ENCODE results near the gene DPY19L1. TPM values are rescaled to one million over a fixed set of nuclear protein-coding genes. Genes with fewer than 3 reads are reported as not detected.
"Not testable (repeated sequence)": the region's sequence is repeated elsewhere in the genome, so short reads cannot be mapped to it uniquely, and the experiment has no call there.

Gene DPY19L1
- total RNA-seq, 1 donor from 2014 or later, result 30.4 TPM

DNA sequence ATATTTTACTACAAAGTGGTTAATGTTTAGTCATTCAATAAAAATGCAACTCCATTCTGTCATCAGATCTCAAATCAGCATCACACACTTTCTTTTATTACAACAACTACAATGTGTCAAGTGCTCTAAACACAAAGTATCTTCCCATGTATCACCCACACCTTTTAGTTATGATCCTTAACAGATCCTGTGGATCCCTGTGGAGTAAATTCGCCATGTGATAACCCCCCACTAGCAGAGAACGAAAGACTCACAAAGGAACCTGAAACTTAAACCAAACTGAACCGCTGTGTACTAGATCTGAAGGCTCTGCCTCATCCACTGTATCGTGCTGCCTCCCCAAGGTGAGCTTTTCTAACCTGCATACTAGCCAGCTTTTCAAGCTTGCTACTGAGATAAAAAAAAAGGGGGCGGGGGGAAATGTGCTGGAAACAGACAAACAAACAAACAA, 1.7 kb downstream of the DPY19L1 start:
- DNase-seq (ENCODE audit: extremely low read depth, low read depth, low spot score), result no peak

DNA sequence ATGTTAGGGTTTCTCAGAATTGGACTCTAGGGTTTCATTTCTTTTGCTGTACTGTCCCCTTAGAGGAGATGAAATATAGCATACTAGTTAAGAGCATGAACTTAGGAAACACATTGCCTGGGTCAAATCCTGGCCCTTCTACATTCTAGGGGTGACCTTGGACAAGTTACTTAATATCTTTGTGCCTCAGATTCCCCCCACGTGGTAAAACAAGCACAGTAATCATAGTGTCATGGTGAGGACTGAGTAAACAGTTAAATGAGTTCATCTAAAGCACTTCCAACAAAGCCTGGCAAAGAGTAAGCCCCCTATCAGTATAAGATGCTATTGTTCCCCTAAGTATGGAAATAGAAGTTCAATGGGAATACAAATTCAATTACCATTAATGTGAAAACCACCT, 5.1 kb downstream of the DPY19L1 start:
- DNase-seq (ENCODE audit: extremely low read depth, low read depth, low spot score), result no peak

DNA sequence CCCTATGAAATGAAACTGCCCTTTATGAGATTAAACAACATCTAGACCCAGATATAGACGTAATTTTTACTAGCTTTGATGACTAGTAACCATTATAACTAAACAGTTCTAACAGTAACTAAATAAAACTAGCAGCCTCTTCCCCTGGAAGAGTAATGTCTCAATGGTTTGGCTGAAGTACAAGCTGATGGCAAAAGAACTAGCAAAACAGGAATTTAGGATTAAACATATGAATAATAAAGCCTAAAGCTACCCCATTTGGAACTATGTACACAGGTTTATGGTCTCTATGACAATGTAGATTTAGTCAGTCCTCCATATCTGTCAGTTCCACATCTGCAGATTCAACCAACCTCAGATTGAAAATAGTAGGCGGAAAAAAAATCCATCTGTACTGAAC, 6.4 kb downstream of the DPY19L1 start:
- DNase-seq (ENCODE audit: extremely low read depth, low read depth, low spot score), result no peak

DNA sequence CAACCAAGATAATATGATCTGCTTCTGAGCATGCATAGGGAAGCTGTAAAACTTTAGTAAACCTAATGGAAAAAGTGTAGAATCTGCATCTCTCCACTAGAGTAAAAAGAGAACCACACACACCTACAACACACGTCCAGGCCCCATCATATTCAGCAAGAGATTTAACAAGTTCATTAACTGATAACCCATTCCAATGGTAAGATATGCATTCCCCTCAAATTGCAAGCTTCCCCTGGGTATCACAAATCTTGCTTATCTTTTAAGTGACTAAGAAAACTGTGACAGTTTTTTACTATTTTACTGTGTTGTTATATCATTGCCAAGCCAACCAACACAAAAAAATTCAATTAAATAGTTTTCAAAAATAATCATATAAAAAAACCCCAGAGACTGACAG, 8.0 kb downstream of the DPY19L1 start:
- DNase-seq (ENCODE audit: extremely low read depth, low read depth, low spot score), result no peak

DNA sequence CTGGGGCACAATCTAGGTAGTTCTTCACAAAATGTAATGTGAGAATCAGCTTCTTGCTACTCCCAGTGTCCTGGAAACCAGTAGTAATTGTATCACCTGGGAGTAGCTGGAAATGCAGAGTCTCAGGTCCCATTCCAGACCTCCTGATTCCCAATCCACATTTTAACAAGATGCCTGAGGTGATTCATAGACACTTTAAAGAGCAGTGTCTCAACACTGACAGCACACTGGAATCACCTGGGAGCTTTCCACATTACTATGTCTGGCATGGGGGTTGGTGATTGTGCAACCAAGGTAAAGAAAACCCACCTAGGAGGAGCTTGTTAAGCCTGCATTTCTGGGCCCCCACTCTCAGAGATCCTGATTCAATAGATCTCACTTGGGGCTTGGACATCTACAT, 11.1 kb downstream of the DPY19L1 start:
- no peak for DNase-seq (ENCODE audit: extremely low read depth, low read depth, low spot score)

DNA sequence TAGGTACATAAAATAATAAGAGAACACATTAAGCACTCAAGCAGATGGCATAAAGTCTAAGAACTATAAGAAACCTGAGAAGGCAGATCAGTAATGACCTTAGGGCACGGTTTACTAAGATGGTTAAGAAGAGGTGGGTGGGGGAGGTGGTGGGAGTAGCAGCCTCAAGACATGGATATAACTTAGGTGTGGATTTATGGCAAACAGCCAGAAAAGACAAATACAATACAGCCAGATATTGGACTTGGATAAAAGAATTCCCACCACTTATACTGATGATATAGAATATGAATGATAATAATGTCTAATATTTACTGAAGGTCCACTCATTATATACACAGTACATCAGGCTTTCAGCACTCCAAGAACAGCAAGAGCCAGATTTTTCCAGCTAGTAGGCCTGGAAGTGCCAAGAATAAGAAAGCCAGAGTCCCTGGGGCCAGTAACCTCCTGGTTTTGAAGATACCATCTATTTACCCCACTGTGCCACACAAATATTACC, 11.9 kb downstream of the DPY19L1 start:
- DNase-seq (ENCODE audit: extremely low read depth, low read depth, low spot score), result no peak

DNA sequence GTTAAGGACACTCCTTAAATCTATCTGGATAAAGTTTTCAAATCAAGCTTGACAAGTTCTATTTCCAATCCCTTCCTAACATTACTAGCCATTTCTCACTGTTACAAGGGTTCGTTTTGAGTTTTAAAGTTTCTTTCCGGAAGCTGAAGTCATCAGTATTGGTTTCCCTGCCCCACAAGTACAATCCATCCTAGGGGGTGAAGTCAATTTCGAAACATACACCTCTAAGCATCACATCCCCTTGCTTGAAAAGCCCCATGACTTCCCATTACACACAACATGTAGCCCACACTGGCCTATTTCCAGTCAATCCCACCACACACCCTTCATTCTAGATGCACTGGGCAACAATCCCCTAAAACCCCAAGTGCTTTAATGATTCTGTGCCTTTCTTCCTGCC, 13.0 kb downstream of the DPY19L1 start:
- no peak for DNase-seq (ENCODE audit: extremely low read depth, low read depth, low spot score)

DNA sequence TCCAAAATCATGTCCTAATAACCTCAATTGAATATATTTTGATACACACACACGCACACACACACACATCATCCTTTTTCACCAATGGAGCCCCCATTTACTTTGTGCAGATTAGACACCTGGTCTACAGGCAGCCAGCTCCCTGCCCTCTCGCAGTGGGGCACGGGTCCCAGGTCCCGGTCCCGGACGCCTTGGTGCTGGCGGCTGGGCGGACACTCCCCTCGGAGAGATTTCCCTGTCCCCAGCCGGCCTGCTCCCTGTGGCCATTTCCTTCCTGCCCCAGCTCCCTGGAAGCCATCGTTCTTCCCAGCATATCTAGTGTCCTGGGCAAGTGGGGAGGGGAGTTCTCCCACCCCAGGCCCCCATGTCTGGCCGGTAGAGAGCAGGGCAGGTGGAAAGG, 14.6 kb downstream of the DPY19L1 start:
- DNase-seq (ENCODE audit: extremely low read depth, low read depth, low spot score), result no peak

DNA sequence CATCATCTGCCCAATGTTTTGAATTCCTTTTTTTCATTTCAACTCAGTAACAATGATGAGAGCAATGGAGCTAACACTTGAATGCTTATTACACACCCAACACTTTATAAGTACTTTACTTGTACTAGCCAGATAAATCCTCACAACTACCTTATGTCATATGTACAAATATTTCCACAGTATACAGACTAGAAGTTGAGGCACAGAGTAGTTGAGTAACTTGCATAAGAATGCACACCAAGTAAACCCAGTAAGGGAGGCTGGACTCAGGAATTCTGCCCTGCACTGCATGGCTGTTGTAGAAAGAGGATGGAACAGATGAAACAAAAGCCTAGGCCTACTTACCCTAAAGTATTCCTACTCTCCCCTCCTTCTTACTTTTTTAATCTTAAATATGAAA, 15.8 kb downstream of the DPY19L1 start:
- DNase-seq (ENCODE audit: extremely low read depth, low read depth, low spot score), result no peak

DNA sequence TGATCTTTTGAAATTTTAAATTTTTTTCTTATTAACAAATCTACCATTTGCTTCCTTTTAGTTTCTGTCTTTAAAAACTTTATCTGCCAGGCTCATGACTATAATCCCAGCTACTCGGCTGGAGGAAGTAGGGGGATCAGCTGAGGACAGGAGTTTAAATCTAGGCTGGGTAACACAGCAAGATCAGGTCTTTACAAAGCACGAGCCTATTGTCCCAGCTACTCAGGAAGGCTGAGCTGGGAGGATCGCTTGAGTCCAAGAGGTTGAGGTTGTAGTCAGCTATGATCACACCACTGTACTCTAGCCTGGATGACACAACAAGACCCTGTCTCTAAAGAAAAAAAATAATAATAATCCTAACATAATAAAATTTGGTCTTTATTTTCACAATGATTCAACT, 17.5 kb downstream of the DPY19L1 start:
- DNase-seq (ENCODE audit: extremely low read depth, low read depth, low spot score), result no peak

DNA sequence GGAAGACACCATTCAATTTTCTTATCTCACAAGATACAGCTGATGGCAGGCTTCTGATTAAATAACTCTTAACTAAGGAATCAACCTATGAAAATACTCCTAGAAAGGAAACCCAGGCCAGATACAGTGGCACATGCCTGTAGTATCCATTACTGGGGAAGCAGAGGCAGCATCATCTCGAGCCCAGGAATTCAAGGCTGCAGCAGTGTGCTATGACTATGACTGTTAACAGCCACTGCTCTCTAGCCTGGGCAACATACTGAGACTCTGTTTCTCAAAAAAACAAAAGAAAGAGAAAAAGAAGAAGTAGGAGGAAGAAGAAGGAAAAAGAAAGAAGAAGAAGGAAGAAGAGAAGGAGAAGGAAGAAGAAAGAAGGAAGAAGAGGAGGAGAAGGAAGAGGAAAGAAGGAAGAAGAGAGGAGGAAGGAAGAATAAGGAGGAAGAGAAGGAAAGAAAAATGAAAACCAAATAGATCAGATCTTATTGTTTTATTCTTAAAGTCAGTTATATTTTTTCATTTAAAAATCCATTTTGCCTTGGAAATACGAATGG, 18.0 kb downstream of the DPY19L1 start:
- DNase-seq (ENCODE audit: extremely low read depth, low read depth, low spot score), result no peak

DNA sequence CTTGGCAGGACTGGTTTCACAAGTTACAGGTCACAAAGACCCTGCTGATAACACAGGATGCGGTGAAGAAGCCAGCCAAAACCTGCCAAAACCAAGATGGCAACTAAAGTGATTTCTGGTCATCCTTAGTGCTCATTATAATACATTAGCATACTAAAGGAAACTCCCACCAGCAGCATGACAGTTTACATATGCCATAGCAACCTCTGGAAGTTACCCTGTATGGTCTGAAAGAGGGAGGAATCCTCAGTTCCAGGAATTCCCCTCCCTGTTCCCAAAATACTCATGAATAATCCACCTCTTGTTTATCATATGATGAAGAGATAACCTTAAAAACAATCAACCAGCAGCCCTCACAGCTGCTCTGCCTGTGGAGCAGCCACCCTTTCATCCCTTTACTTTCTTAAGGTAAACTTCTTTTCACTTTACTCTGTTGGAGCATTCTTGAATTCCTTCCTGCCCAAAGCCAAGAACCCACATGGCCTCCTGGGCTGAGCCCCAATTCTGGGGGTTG, 21.9 kb downstream of the DPY19L1 start:
- DNase-seq (ENCODE audit: extremely low read depth, low read depth, low spot score), result no peak

DNA sequence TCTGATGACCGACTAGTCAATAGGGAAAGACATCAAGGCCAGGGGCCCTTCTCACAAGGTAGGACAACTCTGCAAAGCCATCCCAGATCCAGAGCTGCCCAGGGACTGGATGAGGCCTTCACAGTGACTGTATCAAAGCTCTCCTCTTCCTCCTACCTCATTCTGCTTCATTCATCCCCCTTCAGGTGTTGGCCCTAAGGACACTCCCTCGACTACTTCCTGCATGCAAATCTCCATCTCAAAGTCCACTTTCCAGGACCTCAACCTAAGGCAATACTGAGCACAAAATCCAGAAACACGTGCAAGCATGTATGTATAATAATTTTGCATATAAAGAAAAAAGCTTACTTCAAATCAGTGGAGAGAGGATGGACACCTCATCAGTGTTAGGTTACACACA, 25.1 kb downstream of the DPY19L1 start:
- DNase-seq (ENCODE audit: extremely low read depth, low read depth, low spot score), result no peak

DNA sequence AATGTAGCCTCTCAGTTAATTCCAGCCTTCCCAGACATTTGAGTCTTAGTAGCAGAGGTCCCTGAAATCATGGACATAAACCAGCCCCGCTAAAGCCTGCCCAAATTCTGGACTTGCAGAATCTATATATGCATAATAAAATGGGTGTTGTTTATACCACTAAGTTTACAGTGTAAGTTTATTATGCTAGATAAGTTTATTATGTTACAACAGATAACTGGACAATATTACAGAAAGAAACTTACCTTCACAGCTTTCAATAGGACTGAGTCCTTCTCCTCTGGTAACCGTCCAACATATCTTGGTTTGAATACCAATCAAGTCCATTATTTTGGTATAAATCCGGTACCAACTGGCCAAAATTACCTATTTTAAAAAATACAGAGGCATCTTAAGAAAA, 26.2 kb downstream of the DPY19L1 start:
- no peak for DNase-seq (ENCODE audit: extremely low read depth, low read depth, low spot score)

DNA sequence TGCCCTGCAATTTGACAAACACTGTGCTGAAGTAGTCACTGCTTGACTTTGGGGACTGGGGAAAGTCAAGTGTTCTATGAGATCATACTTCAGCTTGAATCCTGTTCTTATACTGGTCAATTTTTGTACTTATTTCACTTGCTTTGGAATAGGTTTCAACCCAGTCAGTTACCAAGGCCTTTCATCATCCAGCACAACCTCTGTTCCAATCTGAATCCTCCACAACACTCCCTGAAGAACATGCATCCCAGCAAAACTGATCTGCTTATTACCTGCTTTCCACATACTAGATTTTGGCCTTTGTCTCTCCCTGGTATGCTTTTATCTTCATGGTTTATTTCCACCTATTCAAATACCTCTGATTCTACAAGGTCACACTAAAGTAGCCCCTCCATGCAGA, 29.5 kb downstream of the DPY19L1 start:
- DNase-seq (ENCODE audit: extremely low read depth, low read depth, low spot score), result no peak

DNA sequence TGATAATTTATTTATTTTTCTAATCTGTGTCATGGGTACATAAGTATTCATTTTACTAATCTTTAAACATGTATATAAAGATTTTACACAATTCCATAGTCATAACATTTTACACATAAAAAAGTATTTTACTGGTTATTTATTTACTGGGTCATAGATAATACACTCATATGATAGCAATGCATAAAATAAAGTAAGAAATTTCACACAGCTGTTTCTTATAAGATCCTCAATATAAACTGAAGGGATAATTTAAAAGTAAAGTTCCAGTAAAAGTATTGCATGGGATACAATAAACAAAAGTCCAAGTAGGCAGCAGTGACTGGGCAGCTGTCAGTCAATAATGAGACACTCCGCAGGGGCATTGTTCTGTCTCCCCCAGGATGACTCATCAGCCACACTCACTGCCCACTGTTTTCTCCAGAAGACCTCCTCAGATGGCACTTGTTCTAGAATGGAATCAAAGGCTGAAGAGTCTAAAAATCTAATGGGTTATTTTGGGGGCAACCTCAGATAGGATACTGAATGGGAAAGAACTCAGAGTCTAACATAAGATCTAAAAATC, 32.7 kb downstream of the DPY19L1 start:
- DNase-seq (ENCODE audit: extremely low read depth, low read depth, low spot score), result no peak

DNA sequence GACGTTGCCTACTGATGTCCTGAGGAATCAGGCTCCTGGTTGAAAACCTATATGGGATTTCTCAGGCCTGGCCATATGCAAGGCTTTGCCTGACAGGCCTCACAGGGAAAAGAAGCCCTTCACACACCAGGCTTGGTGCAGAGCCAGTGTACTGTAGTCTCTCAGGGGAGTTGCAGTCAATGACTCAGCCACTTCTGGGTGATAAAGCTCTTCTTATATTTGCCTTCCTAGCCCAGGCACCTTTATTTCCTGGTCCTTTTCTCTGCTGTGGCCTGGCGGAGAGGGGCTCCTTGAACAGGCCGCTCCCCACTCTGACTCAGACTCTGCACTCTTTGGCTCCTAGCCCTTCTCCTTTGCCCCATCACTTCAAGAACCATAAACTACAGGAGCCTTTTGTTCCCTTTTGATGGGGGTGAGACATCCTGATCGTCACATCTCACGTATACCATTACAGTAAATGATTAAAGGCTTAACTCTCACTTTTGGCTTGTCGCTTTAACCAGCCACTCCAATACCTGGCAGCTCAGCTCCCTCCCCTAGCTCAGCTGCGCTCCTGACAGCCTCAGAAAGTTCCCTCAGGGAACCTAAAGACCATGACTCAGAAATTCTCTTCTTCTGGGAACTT, 33.5 kb downstream of the DPY19L1 start:
- DNase-seq (ENCODE audit: extremely low read depth, low read depth, low spot score), result no peak

DNA sequence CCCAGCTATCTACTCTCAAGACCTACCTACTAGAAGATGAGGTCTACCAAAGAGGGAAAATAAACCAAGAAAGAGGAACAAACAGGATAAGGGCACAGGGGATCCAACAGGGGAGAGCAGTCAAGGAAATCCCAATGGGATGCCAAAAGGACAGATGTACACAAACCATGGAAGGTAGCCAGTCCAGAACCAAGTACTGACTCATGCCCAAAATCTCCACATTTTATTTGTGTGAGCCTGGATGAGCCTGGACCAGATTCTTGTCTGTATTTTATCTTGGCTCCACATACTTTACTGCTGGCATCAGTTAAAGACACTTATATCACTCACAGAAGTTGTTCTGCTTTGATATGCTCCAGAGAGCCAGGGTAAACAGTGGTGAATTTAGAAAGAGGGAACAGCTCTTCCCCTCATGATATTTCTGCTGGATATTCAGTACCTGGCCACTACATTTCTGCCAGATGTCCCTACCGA, 34.1 kb downstream of the DPY19L1 start:
- not testable (repeated sequence) for DNase-seq (ENCODE audit: extremely low read depth, low read depth, low spot score)

DNA sequence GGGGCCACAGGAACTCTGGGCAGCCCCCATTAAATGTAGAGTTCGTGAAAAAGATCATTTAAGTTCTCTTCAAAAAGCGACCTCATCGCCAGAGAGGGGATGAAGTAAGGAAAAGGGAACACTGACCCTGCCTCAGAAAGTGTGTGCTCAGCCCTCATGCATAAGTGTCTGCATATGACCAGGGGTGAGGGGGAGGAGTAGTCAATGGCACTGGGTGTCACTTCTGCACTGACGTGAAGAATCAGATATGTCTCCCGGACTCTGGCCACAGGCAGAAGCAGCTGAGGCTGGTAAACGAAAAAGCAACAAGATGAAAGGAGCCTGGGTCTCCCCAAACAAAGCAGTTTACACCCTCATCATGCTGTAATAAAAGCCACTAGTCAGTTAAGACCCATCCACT, 39.0 kb downstream of the DPY19L1 start:
- not testable (repeated sequence) for DNase-seq (ENCODE audit: extremely low read depth, low read depth, low spot score)

DNA sequence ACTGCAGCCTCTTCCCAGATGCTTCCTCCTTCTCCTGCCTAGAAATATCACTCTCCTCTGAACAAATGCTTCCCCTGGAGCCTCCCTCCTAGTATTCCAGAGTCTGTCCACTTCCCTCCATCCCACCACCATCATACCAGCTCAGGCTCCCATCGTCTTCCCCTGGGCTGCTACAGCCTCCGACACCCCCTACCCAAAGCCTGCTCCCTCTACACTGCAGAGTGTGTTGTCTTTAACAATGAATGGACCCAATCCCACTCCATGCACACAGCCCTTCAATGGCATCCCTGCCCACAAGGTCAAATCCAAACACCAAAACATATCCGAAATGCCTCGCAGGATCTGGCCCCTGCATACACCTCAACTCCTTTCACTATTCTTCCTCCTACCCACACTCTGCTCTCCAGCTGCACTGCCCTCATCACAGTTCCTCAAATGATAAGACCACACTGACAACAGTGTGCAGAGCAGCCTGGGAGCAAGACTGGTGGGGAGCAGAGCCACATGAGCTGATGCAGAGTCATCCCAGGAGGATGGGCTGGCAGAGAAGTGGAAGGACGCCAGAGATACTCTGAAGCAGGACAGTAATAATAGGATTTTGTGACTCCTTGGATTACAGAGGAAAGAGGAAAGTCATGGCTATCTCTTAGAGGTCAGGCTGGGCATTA, 40.7 kb downstream of the DPY19L1 start:
- not testable (repeated sequence) for DNase-seq (ENCODE audit: extremely low read depth, low read depth, low spot score)

DNA sequence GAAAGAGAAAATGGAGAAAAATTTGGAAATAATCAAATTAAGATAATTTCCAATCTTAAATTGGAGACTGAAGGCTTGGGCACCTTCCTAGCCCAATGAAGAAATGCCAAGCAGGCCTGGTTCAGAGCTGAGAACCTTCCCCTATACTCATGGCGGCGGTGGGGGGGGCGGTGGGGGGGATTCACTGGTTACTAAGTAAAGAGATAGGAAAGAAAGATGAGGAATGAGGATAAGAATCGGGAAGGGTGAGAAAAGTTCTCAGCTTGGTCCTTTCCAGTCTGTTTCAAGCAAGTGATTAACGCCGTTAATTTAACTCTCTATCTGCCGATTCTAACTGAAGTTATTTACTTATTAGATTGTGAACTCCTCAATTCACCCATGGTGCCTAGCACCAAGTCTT, 41.5 kb downstream of the DPY19L1 start:
- DNase-seq (ENCODE audit: extremely low read depth, low read depth, low spot score), result no peak

All from glomerular endothelial cell (primary cell).